ENCODE data around the gene ABCC5.
A peak's percentile ranks its signal among the peaks of the same experiment; 100 is the strongest.

Gene ABCC5

GRCh38 chr3:184017672-184018423, at the start of gene ABCC5:
TSS of gene ABCC5 (minus strand) at chr3:184017884. CDS start at chr3:184014392, 3,492 bp downstream.
- Histone ChIP-seq H3K4me3 (peak within 1 kb of the TSS; percentile 99), H3K27ac (no peak within 1 kb of the TSS), H3K9me3 (ENCODE audit: low read depth, low read length) (no peaks in the 10 kb centered on the region), H3K9ac (ENCODE audit: insufficient read length) (peak within 1 kb of the TSS; percentile 84), H3K36me3 (ENCODE audit: insufficient read depth, low read length) (peaks cover 15% of the 10 kb centered on the region)
- DNase-seq (ENCODE audit: low read depth, low spot score), result peak; percentile 86
- TF ChIP-seq EZH2 (IDR thresholded peaks at IDR 0.05) (no peak), POLR2AphosphoS5 (IDR thresholded peaks at IDR 0.05; ENCODE audit: borderline replicate concordance, low read depth, low read length) (peak; percentile 99), FOXP2 (optimal IDR thresholded peaks at IDR 0.05; ENCODE audit: control extremely low read depth, extremely low read length, insufficient read depth) (no peak)

DNA sequence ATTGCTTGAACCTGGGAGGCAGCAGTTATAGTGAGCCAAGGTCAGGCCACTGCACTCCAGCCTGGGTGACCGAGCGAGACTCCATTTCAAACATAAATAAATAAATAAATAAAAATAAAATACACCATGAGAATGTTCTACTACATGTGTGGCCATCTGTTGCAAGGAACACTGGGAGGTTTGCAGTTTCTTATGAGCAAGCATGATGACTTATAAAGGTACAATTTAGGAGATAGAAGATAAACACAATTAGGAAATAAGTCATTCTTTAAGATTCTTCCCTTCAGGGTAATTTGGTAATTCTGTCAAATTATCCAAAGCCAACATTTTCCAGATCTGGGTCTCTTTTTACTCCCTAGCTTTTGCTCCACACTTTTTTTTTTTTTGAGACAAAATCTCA, 48.5 kb upstream of the ABCC5 start:
- Histone ChIP-seq H3K27ac (no peak overlapping the region), H3K9me3 (ENCODE audit: low read depth, low read length) (no peaks in the 10 kb centered on the region), H3K9ac (ENCODE audit: insufficient read length) (no peak overlapping the region), H3K36me3 (ENCODE audit: insufficient read depth, low read length) (no peaks in the 10 kb centered on the region), H3K4me3 (no peak overlapping the region)
- no peak for DNase-seq (ENCODE audit: low read depth, low spot score)
- TF ChIP-seq POLR2AphosphoS5 (IDR thresholded peaks at IDR 0.05; ENCODE audit: borderline replicate concordance, low read depth, low read length) (no peak), FOXP2 (optimal IDR thresholded peaks at IDR 0.05; ENCODE audit: control extremely low read depth, extremely low read length, insufficient read depth) (no peak), EZH2 (IDR thresholded peaks at IDR 0.05) (no peak)

DNA sequence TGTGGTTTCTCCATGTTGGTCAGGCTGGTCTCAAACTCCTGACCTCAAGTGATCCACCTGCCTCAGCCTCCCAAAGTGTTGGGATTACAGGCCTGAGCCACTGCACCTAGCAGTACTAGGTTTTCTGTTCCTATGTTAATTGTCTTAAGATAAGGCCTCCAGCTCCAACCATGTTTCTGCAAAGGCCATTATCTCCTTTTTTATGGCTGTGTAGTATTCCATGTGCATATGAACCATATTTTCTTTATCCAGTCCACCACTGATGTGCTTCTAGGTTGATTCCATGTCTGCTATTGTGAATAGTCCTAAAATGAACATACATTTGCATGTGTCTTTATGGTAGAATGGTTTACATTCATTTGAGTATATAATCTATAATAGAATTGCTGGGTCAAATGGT, 45.0 kb upstream of the ABCC5 start:
- DNase-seq (ENCODE audit: low read depth, low spot score), result no peak
- H3K9me3 ChIP-seq (ENCODE audit: low read depth, low read length), result no peaks in the 10 kb centered on the region
- no peak overlapping the region for H3K4me3 ChIP-seq
- H3K9ac ChIP-seq (ENCODE audit: insufficient read length), result no peak overlapping the region
- no peak for TF ChIP-seq EZH2 (IDR thresholded peaks at IDR 0.05)
- TF ChIP-seq POLR2AphosphoS5 (IDR thresholded peaks at IDR 0.05; ENCODE audit: borderline replicate concordance, low read depth, low read length), result no peak
- TF ChIP-seq FOXP2 (optimal IDR thresholded peaks at IDR 0.05; ENCODE audit: control extremely low read depth, extremely low read length, insufficient read depth), result no peak
- no peak overlapping the region for H3K27ac ChIP-seq
- no peaks in the 10 kb centered on the region for H3K36me3 ChIP-seq (ENCODE audit: insufficient read depth, low read length)

- no peaks in the 10 kb centered on the region for H3K9me3 ChIP-seq (ENCODE audit: low read depth, low read length)
- no peak overlapping the region for H3K4me3 ChIP-seq
- no peak overlapping the region for H3K9ac ChIP-seq (ENCODE audit: insufficient read length)
- TF ChIP-seq FOXP2 (optimal IDR thresholded peaks at IDR 0.05; ENCODE audit: control extremely low read depth, extremely low read length, insufficient read depth) (no peak), EZH2 (IDR thresholded peaks at IDR 0.05) (no peak), POLR2AphosphoS5 (IDR thresholded peaks at IDR 0.05; ENCODE audit: borderline replicate concordance, low read depth, low read length) (no peak)
- no peak for DNase-seq (ENCODE audit: low read depth, low spot score)
- no peak overlapping the region for H3K27ac ChIP-seq
- H3K36me3 ChIP-seq (ENCODE audit: insufficient read depth, low read length), result no peaks in the 10 kb centered on the region
Measured at GRCh38 chr3:184059424-184059823, 41.7 kb upstream of the ABCC5 start.

- no peak overlapping the region for H3K9ac ChIP-seq (ENCODE audit: insufficient read length)
Measured at GRCh38 chr3:184058029-184058428, 40.3 kb upstream of the ABCC5 start.

DNA sequence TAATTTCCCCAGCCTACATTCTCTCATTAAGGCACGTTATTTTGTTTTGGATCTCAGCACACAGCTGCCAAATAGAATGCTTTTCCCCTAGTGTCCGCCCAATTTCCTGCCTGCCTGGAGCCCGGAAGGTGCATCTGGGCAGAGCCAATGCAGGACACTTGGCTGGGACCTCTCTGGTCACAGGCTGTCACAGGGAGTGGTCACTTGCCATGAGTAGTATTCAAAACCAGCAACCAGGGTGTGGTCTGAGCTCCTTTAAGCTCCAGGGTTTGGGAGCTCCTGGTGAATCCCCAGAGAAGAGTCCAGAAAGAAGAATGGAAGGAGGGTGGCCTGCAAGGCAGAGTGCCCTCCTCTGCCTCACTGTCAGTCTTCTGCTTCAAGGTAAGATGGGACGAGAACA, 35.1 kb upstream of the ABCC5 start, which contains the start of gene HTR3C:
TSS of gene HTR3C (plus strand) at position 281 of the 400 bp plus-strand sequence. CDS start at position 315, 34 bp downstream.
- TF ChIP-seq POLR2AphosphoS5 (IDR thresholded peaks at IDR 0.05; ENCODE audit: borderline replicate concordance, low read depth, low read length) (no peak), EZH2 (IDR thresholded peaks at IDR 0.05) (no peak), FOXP2 (optimal IDR thresholded peaks at IDR 0.05; ENCODE audit: control extremely low read depth, extremely low read length, insufficient read depth) (no peak)
- Histone ChIP-seq H3K4me3 (no peak within 1 kb of the TSS), H3K9me3 (ENCODE audit: low read depth, low read length) (no peaks in the 10 kb centered on the region), H3K9ac (ENCODE audit: insufficient read length) (no peak within 1 kb of the TSS), H3K36me3 (ENCODE audit: insufficient read depth, low read length) (no peaks in the 10 kb centered on the region), H3K27ac (no peak within 1 kb of the TSS)
- no peak for DNase-seq (ENCODE audit: low read depth, low spot score)

More at GRCh38 chr3:184058029-184058428, 40.3 kb upstream of the ABCC5 start:
- no peak overlapping the region for H3K4me3 ChIP-seq
- H3K27ac ChIP-seq, result no peak overlapping the region
- DNase-seq (ENCODE audit: low read depth, low spot score), result no peak
- H3K9me3 ChIP-seq (ENCODE audit: low read depth, low read length), result no peaks in the 10 kb centered on the region
- TF ChIP-seq FOXP2 (optimal IDR thresholded peaks at IDR 0.05; ENCODE audit: control extremely low read depth, extremely low read length, insufficient read depth) (no peak), EZH2 (IDR thresholded peaks at IDR 0.05) (no peak), POLR2AphosphoS5 (IDR thresholded peaks at IDR 0.05; ENCODE audit: borderline replicate concordance, low read depth, low read length) (no peak)
- no peaks in the 10 kb centered on the region for H3K36me3 ChIP-seq (ENCODE audit: insufficient read depth, low read length)

DNA sequence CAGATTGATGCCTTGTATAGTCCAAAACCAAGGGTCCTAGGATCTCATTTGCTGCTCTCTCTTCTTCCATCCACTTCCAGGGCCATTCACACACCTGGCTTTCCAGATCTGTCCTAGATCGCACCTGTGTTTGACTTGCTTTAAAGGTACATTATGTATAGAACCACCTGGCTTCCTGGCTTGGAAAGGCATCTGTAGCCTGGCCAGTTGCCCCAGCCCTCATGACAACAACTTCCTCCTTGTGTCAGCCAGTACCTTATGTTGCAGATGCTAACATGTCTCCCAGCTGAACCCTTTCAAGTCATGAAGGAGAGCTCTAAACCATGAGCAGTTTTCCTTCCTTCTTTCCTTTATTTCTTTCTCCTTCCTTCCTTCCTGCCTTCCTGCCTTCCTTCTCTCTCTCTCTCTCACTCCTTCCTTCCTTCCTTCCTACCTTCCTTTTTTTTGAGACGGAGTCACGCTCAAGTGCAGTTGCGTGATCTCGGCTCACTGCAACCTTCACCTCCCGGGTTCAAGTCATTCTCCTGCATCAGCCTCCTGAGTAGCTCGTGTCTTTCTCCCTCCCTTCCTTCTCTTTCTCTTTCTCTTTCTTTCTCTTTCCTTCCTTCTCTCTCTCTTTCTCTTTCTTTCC, 32.6 kb upstream of the ABCC5 start:
- H3K9ac ChIP-seq (ENCODE audit: insufficient read length), result no peak overlapping the region
- TF ChIP-seq POLR2AphosphoS5 (IDR thresholded peaks at IDR 0.05; ENCODE audit: borderline replicate concordance, low read depth, low read length) (no peak), FOXP2 (optimal IDR thresholded peaks at IDR 0.05; ENCODE audit: control extremely low read depth, extremely low read length, insufficient read depth) (no peak), EZH2 (IDR thresholded peaks at IDR 0.05) (no peak)
- no peak overlapping the region for H3K27ac ChIP-seq
- H3K9me3 ChIP-seq (ENCODE audit: low read depth, low read length), result no peaks in the 10 kb centered on the region
- DNase-seq (ENCODE audit: low read depth, low spot score), result no peak
- no peaks in the 10 kb centered on the region for H3K36me3 ChIP-seq (ENCODE audit: insufficient read depth, low read length)
- H3K4me3 ChIP-seq, result no peak overlapping the region

GRCh38 chr3:184045995-184046394, 28.3 kb upstream of the ABCC5 start:
- Histone ChIP-seq H3K4me3 (no peak overlapping the region), H3K9ac (ENCODE audit: insufficient read length) (no peak overlapping the region), H3K9me3 (ENCODE audit: low read depth, low read length) (no peaks in the 10 kb centered on the region), H3K27ac (no peak overlapping the region), H3K36me3 (ENCODE audit: insufficient read depth, low read length) (no peaks in the 10 kb centered on the region)
- no peak for DNase-seq (ENCODE audit: low read depth, low spot score)
- TF ChIP-seq FOXP2 (optimal IDR thresholded peaks at IDR 0.05; ENCODE audit: control extremely low read depth, extremely low read length, insufficient read depth), result no peak
- no peak for TF ChIP-seq POLR2AphosphoS5 (IDR thresholded peaks at IDR 0.05; ENCODE audit: borderline replicate concordance, low read depth, low read length)
- TF ChIP-seq EZH2 (IDR thresholded peaks at IDR 0.05), result no peak

Measured in SK-N-MC (cell line).